Stimulated activated CD4-positive, alpha-beta T cell treated with anti-CD3 and anti-CD28 coated beads, Interleukin-1b, Interleukin-23, amount 100 ng/mL, for 48 hours (primary cell): ENCODE results near the gene NDUFA7.
"Not testable (repeated sequence)": the region's sequence is repeated elsewhere in the genome, so short reads cannot be mapped to it uniquely, and the experiment has no call there.

Source experiments
- DNase-seq: peaks from one replicate; pipeline ENCODE4 v3.0.0-alpha.2; 2020

NDUFA7 gene

DNA sequence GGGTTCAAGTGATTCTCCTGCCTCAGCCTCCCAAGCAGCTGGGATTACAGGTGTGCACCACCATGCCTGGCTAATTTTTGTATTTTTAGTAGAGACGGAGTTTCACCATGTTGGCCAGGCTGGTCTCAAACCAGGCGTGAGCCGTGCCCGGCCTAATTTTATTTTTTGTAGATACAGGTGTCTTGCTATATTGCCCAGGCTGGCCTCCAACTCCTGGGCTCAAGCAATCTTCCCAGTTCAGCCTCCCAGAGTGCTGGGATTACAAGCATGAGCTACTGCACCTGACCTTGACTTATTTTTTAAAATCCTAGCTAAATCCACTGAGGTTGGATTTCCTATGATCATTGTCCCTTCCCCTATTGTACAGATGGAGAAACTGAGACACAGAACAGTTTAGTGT, 20.3 kb upstream of the NDUFA7 start:
- not testable (repeated sequence) for DNase-seq

- no peak for DNase-seq
Measured at GRCh38 chr19:8340341-8341096, 19.3 kb upstream of the NDUFA7 start.

GRCh38 chr19:8338835-8339234, 17.7 kb upstream of the NDUFA7 start:
- no peak for DNase-seq

DNA sequence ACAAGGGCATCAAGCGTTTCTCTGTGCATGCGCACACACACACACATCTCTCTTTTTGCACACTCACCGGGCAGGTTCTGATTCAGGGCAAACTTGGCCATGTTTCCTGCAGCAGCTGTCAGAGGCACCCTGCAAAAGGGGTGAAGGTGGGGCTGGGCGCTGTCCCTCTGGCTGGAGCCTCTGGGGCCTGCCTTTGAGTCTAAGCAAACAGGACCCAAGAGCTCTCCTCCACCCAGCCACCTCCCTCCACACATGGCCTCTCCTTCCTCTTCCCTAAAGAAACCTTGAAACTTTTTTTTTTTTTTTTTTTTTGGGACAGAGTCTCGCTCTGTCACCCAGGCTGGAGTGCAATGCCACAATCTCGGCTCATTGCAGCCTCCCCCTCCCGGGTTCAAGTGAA, 16.6 kb upstream of the NDUFA7 start:
- no peak for DNase-seq

DNA sequence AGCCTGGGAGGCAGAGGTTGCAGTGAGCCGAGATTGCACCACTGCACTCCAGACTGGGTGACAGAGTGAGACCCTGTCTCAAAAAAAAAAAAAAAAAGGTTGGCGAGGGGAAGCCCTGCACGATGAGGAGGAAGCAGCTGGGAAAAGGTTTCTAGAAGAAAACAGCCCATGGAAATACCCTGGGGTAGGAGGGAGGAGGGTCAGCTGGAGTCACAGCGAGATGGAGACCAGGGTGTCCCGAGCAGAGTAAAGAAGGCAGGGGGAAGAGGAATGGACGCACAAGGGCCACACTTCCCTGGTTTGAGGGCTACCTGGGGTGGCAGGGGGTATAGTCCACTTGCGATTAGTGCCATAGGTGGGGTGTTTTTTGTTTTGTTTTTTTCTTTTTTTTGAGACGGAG, 15.5 kb upstream of the NDUFA7 start:
- no peak for DNase-seq

DNA sequence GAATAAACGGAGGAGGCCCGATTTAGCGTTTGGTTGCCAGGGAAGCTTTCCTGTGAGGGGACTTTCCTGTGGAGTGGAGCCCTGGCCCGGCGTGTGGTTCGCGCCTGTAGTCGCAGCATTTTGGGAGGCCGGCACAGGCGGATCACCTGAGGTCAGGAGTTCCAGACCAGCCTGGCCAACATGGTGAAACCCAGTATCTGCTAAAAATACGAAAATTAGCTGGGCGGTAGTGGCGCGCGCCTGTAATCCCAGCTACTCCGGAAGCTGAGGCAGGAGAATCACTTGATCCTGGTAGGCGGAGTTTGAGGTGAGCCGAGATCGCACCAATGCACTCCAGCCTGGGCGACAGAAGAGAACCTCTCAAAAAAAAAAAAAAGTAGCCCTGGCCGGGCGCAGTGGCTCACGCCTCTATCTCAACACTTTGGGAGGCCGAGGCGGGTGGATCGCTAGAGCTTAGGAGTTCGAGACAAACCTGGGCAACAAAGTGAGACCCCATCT, 14.9 kb upstream of the NDUFA7 start:
- no peak for DNase-seq

- DNase-seq = no peak
Measured at GRCh38 chr19:8335343-8336071, 14.3 kb upstream of the NDUFA7 start.

DNA sequence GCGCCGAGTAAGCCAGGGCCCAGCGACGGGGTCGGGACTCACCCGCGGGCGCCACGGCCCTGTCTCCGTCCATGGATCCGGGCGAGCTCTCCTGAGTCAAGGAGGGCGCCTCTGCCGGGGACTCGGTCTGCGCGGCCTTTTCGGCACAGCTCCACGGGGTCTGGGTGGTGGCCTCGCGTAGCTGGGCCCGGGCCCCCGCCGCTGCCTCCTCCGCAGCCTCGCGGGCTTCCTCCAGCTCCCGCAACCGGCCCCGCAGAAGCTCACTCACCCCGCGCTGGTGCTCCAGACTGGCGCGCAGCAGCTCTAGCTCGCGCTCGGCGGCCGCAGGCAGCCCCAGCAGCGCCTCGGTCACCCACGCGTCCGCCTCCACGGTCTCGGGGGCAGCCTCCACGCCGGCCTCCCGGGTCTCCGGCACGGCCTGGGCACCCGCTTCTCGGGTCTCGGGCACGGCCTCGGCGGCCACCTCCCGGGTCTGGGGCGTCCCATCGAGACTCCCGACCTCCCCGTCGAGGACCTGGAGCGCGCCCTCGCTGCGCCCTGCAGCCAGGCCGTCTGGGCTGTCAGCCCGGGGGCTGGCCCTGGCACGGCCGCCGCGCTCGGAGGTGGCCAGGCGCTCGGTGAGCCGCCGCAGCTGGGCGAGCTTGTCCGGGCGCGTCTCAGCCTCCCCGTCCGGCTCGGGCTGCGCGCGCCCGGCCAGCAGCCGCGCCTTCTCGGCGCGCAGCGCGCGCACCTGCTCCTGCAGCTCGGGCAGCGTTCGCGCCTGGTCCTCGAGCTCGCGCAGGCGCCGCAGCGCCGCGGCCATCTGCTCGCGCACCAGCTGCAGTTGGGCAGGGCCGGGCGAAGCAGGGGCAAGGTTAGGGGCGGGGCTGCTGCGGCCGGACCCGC, 13.5 kb upstream of the NDUFA7 start:
- DNase-seq = peak; percentile 33

DNA sequence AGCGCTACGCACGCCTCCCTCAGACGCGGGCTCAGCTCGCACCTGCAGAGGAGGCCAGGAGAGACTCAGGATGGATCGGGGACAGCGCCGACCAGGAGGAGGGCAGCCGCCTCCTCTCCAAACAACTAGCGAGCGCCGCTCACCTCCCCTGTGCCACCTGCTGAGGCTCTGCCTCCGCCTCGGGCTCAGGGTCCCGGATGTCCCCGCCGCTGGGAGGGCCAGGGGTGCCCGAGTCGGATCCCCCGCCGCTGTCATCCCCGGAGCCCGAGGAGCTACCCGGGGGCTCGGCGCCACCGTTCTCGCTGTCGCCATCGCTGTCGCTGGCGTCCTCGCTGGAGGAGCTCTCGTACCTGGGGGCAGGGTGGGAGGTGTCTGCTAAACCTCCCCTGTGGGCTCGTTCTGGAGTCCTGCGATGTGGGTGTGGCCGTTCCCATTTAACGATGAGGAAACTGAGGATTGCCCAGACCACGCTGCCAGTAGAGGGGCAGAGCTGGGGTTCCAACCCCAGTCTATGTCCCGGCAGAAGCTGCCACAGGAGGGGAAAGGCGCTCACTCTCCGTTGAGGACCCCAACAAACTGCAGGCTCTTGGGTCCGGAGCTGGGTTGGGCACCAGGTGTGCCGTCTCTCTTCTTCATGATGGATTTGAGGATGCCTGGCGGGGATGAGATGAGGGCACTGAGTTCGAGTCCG, 12.7 kb upstream of the NDUFA7 start:
- DNase-seq = no peak

- no peak for DNase-seq
Measured at GRCh38 chr19:8332976-8333766, 12.0 kb upstream of the NDUFA7 start.

GRCh38 chr19:8331263-8331845, 10.2 kb upstream of the NDUFA7 start:
- DNase-seq = no peak

GRCh38 chr19:8329996-8330395, 8.8 kb upstream of the NDUFA7 start:
- no peak for DNase-seq

- DNase-seq = no peak
Measured at GRCh38 chr19:8325454-8325853, 4.3 kb upstream of the NDUFA7 start.

- DNase-seq = no peak
Measured at GRCh38 chr19:8324186-8325050, 3.2 kb upstream of the NDUFA7 start.

GRCh38 chr19:8323781-8324185, 2.6 kb upstream of the NDUFA7 start:
- no peak for DNase-seq

GRCh38 chr19:8322638-8322997, 1.4 kb upstream of the NDUFA7 start:
- DNase-seq = no peak

DNA sequence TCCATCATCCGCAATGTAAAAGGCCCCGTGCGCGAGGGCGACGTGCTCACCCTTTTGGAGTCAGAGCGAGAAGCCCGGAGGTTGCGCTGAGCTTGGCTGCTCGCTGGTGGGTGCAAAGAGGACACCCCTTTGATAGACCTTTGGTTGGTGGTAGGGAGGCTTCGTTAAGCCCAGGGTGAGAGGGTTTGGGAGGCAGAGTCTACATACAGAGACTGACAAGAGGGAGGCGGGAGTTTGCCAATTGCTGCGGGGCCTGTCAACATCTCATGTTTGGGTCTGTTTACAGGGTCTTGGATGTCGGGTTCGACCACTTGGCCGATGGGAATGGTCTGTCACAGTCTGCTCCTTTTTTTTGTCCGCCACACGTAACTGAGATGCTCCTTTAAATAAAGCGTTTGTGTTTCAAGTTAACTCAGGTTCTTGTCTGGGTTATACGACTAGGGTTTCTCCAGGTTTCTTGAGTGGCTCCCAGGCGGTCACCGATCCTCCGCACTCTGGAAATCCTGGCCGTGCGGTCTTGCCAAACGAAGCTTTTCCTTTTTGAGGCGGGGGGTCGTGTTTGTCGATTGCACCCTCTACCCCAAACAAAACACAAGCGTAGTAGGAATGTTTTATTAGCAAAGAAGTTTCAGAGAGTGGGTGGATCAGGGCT, 937 bp upstream of the NDUFA7 start:
- DNase-seq = no peak

DNA sequence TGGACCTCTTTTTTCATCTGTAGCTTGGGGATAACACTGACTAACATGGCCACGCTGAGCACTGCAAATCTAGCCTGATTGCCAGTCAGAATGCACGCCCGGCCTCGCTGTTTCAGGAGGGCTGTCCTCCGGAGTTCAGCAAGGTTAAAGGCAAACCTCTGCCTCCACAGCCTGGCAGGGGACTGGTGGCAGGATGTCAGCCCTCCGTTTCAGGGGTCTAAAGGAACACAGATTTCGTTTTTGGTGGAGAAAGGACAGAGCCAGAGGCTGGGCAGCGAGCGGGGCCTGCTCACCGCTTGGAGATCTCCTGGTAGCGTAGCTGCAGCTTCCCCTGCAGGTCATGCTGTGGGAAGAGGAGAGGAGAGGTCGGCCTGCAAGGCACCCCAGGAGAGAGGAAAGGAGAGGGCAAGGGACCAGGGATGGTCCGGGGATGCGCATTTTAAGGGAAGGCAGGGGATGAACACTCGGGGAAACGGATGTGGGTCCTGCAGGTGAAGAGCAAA, 560 bp downstream of the NDUFA7 start:
- no peak for DNase-seq

GRCh38 chr19:8319807-8320520, 1.2 kb downstream of the NDUFA7 start:
- DNase-seq = no peak
